IPS-NIHi7 (cell line): ENCODE results near the gene TLE5.
"Not testable (repeated sequence)": the region's sequence is repeated elsewhere in the genome, so short reads cannot be mapped to it uniquely, and the experiment has no call there.

Experiments used
- DNase-seq: peaks from one replicate; pipeline ENCODE4 v3.0.0; 2012; ENCODE audit warnings: mixed read lengths; ENCODE audit errors: extremely low spot score

The TLE5 gene

GRCh38 chr19:3096267-3096901 lies 34.1 kb upstream of the TLE5 start:
- DNase-seq, result no peak

- peak; percentile 78 for DNase-seq
These were observed 33.3 kb upstream of the TLE5 start for GRCh38 chr19:3095441-3096191.

- no peak for DNase-seq
These were observed 32.5 kb upstream of the TLE5 start for GRCh38 chr19:3094601-3095440.

GRCh38 chr19:3089299-3089855 lies 27.1 kb upstream of the TLE5 start:
- not testable (repeated sequence) for DNase-seq

- no peak for DNase-seq
These were observed 25.5 kb upstream of the TLE5 start for GRCh38 chr19:3087769-3088168.

- DNase-seq, result no peak
These were observed 22.6 kb upstream of the TLE5 start for GRCh38 chr19:3084943-3085342.

- no peak for DNase-seq
These were observed 21.7 kb upstream of the TLE5 start for GRCh38 chr19:3083964-3084363.

- no peak for DNase-seq
These were observed 20.0 kb upstream of the TLE5 start for GRCh38 chr19:3082331-3082730.

- no peak for DNase-seq
These were observed 18.0 kb upstream of the TLE5 start for GRCh38 chr19:3080286-3080685.

GRCh38 chr19:3079578-3079977 lies 17.3 kb upstream of the TLE5 start:
- DNase-seq, result no peak

- DNase-seq, result peak; percentile 84
These were observed 13.5 kb upstream of the TLE5 start for GRCh38 chr19:3075605-3076431.

- DNase-seq, result no peak
These were observed 11.8 kb upstream of the TLE5 start for GRCh38 chr19:3073931-3074595.

GRCh38 chr19:3073159-3073563 lies 10.9 kb upstream of the TLE5 start:
- DNase-seq, result no peak

- DNase-seq, result no peak
These were observed 9.5 kb upstream of the TLE5 start for GRCh38 chr19:3071768-3072167.

GRCh38 chr19:3068071-3068470 lies 5.8 kb upstream of the TLE5 start:
- DNase-seq, result no peak

- DNase-seq, result no peak
These were observed 5.3 kb upstream of the TLE5 start for GRCh38 chr19:3067563-3067962.

GRCh38 chr19:3066482-3067049 lies 4.3 kb upstream of the TLE5 start:
- no peak for DNase-seq

GRCh38 chr19:3065675-3066357 lies 3.5 kb upstream of the TLE5 start:
- DNase-seq, result no peak

GRCh38 chr19:3064011-3064330 lies 1.7 kb upstream of the TLE5 start:
- no peak for DNase-seq
